ENCODE data around the gene CEP44.

GRCh38 chr4:174304664-174305063 lies 21.0 kb downstream of the CEP44 start:
- no peak for TF ChIP-seq CTCF (IDR thresholded peaks at IDR 0.05; ENCODE audit: borderline replicate concordance, extremely low read depth, low read length, poor library complexity, severe bottlenecking)
- TF ChIP-seq EZH2 (IDR thresholded peaks at IDR 0.05; ENCODE audit: borderline replicate concordance, low read depth, low read length, severe bottlenecking) = no peak

Measured in DND-41 (cell line).